Dermis microvascular lymphatic vessel endothelial cell (primary cell): ENCODE data around the gene CDS2. TPM values are rescaled to one million over a fixed set of nuclear protein-coding genes. Genes with fewer than 3 reads are reported as not detected.
"Not testable (repeated sequence)": the region's sequence is repeated elsewhere in the genome, so short reads cannot be mapped to it uniquely, and the experiment has no call there.

ENCODE experiments used
- DNase-seq, 2 donors: peaks; one replicate each; pipeline versions ENCODE4 v3.0.0 to v3.0.0-alpha.2; 2010; ENCODE audit warnings: low read depth in 2 of 2
- total RNA-seq: library from RNA; depleted of rRNA; stranded (reverse); fragments of >200 nt; gene quantifications from 2 replicates; pipeline ENCODE4 v1.2.1, GENCODE V29; 2014

CDS2 gene
- 67.0 and 85.0 TPM in 2 replicates for total RNA-seq

GRCh38 chr20:5126512-5127203, at the start of gene CDS2:
CDS2 (plus strand) TSS chr20:5127008; CDS start chr20:5127093, 85 bp downstream.
- peak; percentile 96 to 99 for DNase-seq

- DNase-seq = no peak
Observed at GRCh38 chr20:5077761-5078387, 48.9 kb upstream of the CDS2 start.

GRCh38 chr20:5078399-5078958, 48.3 kb upstream of the CDS2 start:
- peak in 1 of 2 donors; percentile 48 for DNase-seq

GRCh38 chr20:5080384-5080877, 46.4 kb upstream of the CDS2 start:
- DNase-seq = no peak

- DNase-seq = no peak
Observed at GRCh38 chr20:5085380-5085779, 41.4 kb upstream of the CDS2 start.

GRCh38 chr20:5088688-5089087, 38.1 kb upstream of the CDS2 start:
- no peak for DNase-seq

- peak in 1 of 2 donors; percentile 61 for DNase-seq
Observed at GRCh38 chr20:5090191-5090590, 36.6 kb upstream of the CDS2 start.

GRCh38 chr20:5091902-5092301, 34.9 kb upstream of the CDS2 start:
- DNase-seq = no peak

GRCh38 chr20:5092765-5093339, 34.0 kb upstream of the CDS2 start:
- no peak for DNase-seq

GRCh38 chr20:5095454-5095853, 31.4 kb upstream of the CDS2 start:
- DNase-seq = no peak

- no peak for DNase-seq
Observed at GRCh38 chr20:5095931-5096330, 30.9 kb upstream of the CDS2 start.

- DNase-seq = no peak
Observed at GRCh38 chr20:5096463-5096862, 30.3 kb upstream of the CDS2 start.

GRCh38 chr20:5099009-5099408, 27.8 kb upstream of the CDS2 start:
- not testable (repeated sequence) for DNase-seq

GRCh38 chr20:5099909-5100308, 26.9 kb upstream of the CDS2 start:
- DNase-seq = not testable (repeated sequence)

GRCh38 chr20:5100684-5101347, 26.0 kb upstream of the CDS2 start:
- peak in 1 of 2 donors; percentile 64 for DNase-seq

GRCh38 chr20:5104479-5104878, 22.3 kb upstream of the CDS2 start:
- DNase-seq = no peak

- no peak for DNase-seq
Observed at GRCh38 chr20:5109276-5109675, 17.5 kb upstream of the CDS2 start.

- no peak for DNase-seq
Observed at GRCh38 chr20:5113615-5113986, 13.2 kb upstream of the CDS2 start.

GRCh38 chr20:5114403-5114802, 12.4 kb upstream of the CDS2 start:
- DNase-seq = no peak

GRCh38 chr20:5116875-5117274, 9.9 kb upstream of the CDS2 start:
- no peak for DNase-seq

GRCh38 chr20:5118220-5119142, 8.3 kb upstream of the CDS2 start:
- no peak for DNase-seq
